ENCODE results near the gene TTLL7.
"Not testable (repeated sequence)": the region's sequence is repeated elsewhere in the genome, so short reads cannot be mapped to it uniquely, and the experiment has no call there.

The TTLL7 gene

GRCh38 chr1:83927701-83928100 is 71.2 kb downstream of the TTLL7 start:
- H3K4me3 ChIP-seq (ENCODE audit: low read length), result no peak overlapping the region
- no peaks in the 10 kb centered on the region for H3K36me3 ChIP-seq (ENCODE audit: insufficient read depth, low read length)
- no peaks in the 10 kb centered on the region for H3K4me1 ChIP-seq (ENCODE audit: control insufficient read depth, insufficient read depth, low read length)
- no peak overlapping the region for H3K9ac ChIP-seq (ENCODE audit: low read depth, low read length)
- no peaks in the 10 kb centered on the region for H3K27me3 ChIP-seq (ENCODE audit: control insufficient read depth, insufficient read depth, low read length)
- H3K9me3 ChIP-seq (replicated peaks; ENCODE audit: low read length), result no peaks in the 10 kb centered on the region
- no peak overlapping the region for H3K4me2 ChIP-seq (ENCODE audit: low read length)

- no peaks in the 10 kb centered on the region for H3K9me3 ChIP-seq (replicated peaks; ENCODE audit: low read length)
- no peak overlapping the region for H3K9ac ChIP-seq (ENCODE audit: low read depth, low read length)
- no peaks in the 10 kb centered on the region for H3K36me3 ChIP-seq (ENCODE audit: insufficient read depth, low read length)
- H3K4me2 ChIP-seq (ENCODE audit: low read length), result no peak overlapping the region
- no peak overlapping the region for H3K4me3 ChIP-seq (ENCODE audit: low read length)
- no peaks in the 10 kb centered on the region for H3K4me1 ChIP-seq (ENCODE audit: control insufficient read depth, insufficient read depth, low read length)
- H3K27me3 ChIP-seq (ENCODE audit: control insufficient read depth, insufficient read depth, low read length), result no peaks in the 10 kb centered on the region
Measured at GRCh38 chr1:83927061-83927460, 71.9 kb downstream of the TTLL7 start.

DNA sequence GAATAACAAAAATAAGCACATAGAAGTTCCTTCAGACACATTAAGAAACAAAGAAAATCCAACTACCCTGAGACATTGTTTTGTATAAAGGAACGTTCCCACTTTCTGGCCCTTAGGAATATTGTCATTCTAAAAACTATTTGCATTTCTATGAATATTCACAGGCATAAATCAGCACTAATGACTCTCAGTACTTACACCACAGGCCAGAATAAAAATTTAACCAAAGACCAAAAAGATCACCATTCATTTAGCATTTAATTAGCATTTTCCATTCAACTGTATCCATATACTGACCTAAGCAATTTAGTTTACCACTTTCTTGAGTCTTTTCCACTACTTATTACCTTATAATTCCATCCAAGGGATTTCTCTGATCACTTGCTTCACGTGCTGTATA is 75.4 kb downstream of the TTLL7 start:
- Histone ChIP-seq H3K36me3 (ENCODE audit: insufficient read depth, low read length) (no peaks in the 10 kb centered on the region), H3K9me3 (replicated peaks; ENCODE audit: low read length) (no peaks in the 10 kb centered on the region), H3K4me3 (ENCODE audit: low read length) (no peak overlapping the region), H3K4me1 (ENCODE audit: control insufficient read depth, insufficient read depth, low read length) (no peaks in the 10 kb centered on the region), H3K9ac (ENCODE audit: low read depth, low read length) (no peak overlapping the region), H3K4me2 (ENCODE audit: low read length) (no peak overlapping the region), H3K27me3 (ENCODE audit: control insufficient read depth, insufficient read depth, low read length) (no peaks in the 10 kb centered on the region)

- peaks cover under 1% of the 10 kb centered on the region for H3K36me3 ChIP-seq (ENCODE audit: insufficient read depth, low read length)
- no peaks in the 10 kb centered on the region for H3K4me1 ChIP-seq (ENCODE audit: control insufficient read depth, insufficient read depth, low read length)
- no peak overlapping the region for H3K4me2 ChIP-seq (ENCODE audit: low read length)
- no peak overlapping the region for H3K4me3 ChIP-seq (ENCODE audit: low read length)
- no peak overlapping the region for H3K9ac ChIP-seq (ENCODE audit: low read depth, low read length)
- no peaks in the 10 kb centered on the region for H3K9me3 ChIP-seq (replicated peaks; ENCODE audit: low read length)
- H3K27me3 ChIP-seq (ENCODE audit: control insufficient read depth, insufficient read depth, low read length), result no peaks in the 10 kb centered on the region
Measured at GRCh38 chr1:83922431-83922830, 76.5 kb downstream of the TTLL7 start.

GRCh38 chr1:83920320-83920719 is 78.6 kb downstream of the TTLL7 start:
- no peaks in the 10 kb centered on the region for H3K4me1 ChIP-seq (ENCODE audit: control insufficient read depth, insufficient read depth, low read length)
- peaks cover 4% of the 10 kb centered on the region for H3K36me3 ChIP-seq (ENCODE audit: insufficient read depth, low read length)
- no peaks in the 10 kb centered on the region for H3K27me3 ChIP-seq (ENCODE audit: control insufficient read depth, insufficient read depth, low read length)
- no peak overlapping the region for H3K4me2 ChIP-seq (ENCODE audit: low read length)
- no peaks in the 10 kb centered on the region for H3K9me3 ChIP-seq (replicated peaks; ENCODE audit: low read length)
- H3K4me3 ChIP-seq (ENCODE audit: low read length), result no peak overlapping the region
- no peak overlapping the region for H3K9ac ChIP-seq (ENCODE audit: low read depth, low read length)

- no peaks in the 10 kb centered on the region for H3K9me3 ChIP-seq (replicated peaks; ENCODE audit: low read length)
- peaks cover 4% of the 10 kb centered on the region for H3K36me3 ChIP-seq (ENCODE audit: insufficient read depth, low read length)
- no peak overlapping the region for H3K4me2 ChIP-seq (ENCODE audit: low read length)
- no peaks in the 10 kb centered on the region for H3K4me1 ChIP-seq (ENCODE audit: control insufficient read depth, insufficient read depth, low read length)
- H3K27me3 ChIP-seq (ENCODE audit: control insufficient read depth, insufficient read depth, low read length), result no peaks in the 10 kb centered on the region
- H3K9ac ChIP-seq (ENCODE audit: low read depth, low read length), result no peak overlapping the region
- H3K4me3 ChIP-seq (ENCODE audit: low read length), result no peak overlapping the region
Measured at GRCh38 chr1:83919872-83920271, 79.1 kb downstream of the TTLL7 start.

DNA sequence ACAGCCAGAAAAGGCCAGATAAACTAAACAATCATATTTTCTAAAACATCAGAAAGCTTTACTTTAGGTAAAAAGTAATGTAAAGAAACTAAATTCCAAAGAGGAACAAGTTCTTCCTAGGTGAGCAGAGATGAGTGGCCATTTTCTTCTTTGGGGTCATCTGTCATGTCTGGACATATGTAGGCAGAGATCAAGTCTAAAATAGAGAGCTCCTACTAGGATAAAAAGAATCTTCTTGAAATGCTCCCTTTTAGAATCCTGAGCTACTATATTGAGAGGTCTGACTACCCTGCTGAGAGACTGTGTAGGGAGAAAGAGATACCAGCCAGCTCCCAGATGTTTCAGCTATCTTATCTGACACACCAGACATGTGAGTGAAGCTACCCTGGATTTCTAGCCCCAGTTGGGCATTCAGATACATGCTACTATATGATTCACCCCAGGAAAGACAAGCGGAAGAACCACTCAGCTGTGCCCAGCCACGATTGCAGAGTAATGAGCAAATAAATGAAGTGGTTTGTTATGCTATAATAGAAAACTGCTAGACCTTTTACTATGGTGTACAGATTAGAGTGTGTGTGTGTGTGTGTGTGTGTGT is 80.1 kb downstream of the TTLL7 start:
- Histone ChIP-seq H3K36me3 (ENCODE audit: insufficient read depth, low read length) (peaks cover 4% of the 10 kb centered on the region), H3K9ac (ENCODE audit: low read depth, low read length) (no peak overlapping the region), H3K27me3 (ENCODE audit: control insufficient read depth, insufficient read depth, low read length) (no peaks in the 10 kb centered on the region), H3K4me2 (ENCODE audit: low read length) (no peak overlapping the region), H3K9me3 (replicated peaks; ENCODE audit: low read length) (no peaks in the 10 kb centered on the region), H3K4me3 (ENCODE audit: low read length) (no peak overlapping the region), H3K4me1 (ENCODE audit: control insufficient read depth, insufficient read depth, low read length) (no peaks in the 10 kb centered on the region)

- H3K9me3 ChIP-seq (replicated peaks; ENCODE audit: low read length), result no peaks in the 10 kb centered on the region
- peaks cover 4% of the 10 kb centered on the region for H3K36me3 ChIP-seq (ENCODE audit: insufficient read depth, low read length)
- H3K4me1 ChIP-seq (ENCODE audit: control insufficient read depth, insufficient read depth, low read length), result no peaks in the 10 kb centered on the region
- no peak overlapping the region for H3K9ac ChIP-seq (ENCODE audit: low read depth, low read length)
- no peak overlapping the region for H3K4me2 ChIP-seq (ENCODE audit: low read length)
- H3K27me3 ChIP-seq (ENCODE audit: control insufficient read depth, insufficient read depth, low read length), result no peaks in the 10 kb centered on the region
- H3K4me3 ChIP-seq (ENCODE audit: low read length), result no peak overlapping the region
Measured at GRCh38 chr1:83917959-83918358, 81.0 kb downstream of the TTLL7 start.

DNA sequence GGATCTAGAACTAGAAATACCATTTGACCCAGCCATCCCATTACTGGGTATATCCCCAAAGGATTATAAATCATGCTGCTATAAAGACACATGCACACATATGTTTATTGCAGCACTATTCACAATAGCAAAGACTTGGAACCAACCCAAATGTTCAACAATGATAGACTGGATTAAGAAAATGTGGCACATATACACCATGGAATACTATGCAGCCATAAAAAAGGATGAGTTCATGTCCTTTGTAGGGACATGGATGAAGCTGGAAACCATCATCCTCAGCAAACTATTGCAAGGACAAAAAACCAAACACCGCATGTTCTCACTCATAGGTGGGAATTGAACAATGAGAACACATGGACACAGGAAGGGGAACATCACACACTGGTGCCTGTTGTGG is 82.8 kb downstream of the TTLL7 start:
- H3K9ac ChIP-seq (ENCODE audit: low read depth, low read length); H3K27me3 ChIP-seq (ENCODE audit: control insufficient read depth, insufficient read depth, low read length); H3K4me1 ChIP-seq (ENCODE audit: control insufficient read depth, insufficient read depth, low read length); H3K4me2 ChIP-seq (ENCODE audit: low read length); H3K9me3 ChIP-seq (replicated peaks; ENCODE audit: low read length); H3K4me3 ChIP-seq (ENCODE audit: low read length); H3K36me3 ChIP-seq (ENCODE audit: insufficient read depth, low read length): not testable (repeated sequence)

DNA sequence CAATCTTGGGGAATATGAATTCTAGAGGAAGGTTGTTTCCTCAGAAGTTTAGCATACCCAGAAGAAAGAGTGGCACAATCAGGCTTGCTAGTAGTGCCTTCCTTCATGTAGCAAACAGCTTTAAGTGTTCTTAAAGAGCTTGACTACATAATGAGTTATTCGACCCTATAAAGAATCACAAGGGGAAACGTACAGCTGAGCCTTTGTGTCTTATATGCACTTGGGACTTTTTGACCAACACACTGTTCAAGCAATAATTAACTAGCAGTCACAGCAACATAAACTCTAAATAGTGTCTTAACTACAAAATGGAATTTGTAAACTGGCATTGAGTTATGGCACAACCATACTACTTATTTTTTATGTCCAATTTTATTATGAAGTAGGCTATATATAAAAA is 86.1 kb downstream of the TTLL7 start:
- Histone ChIP-seq H3K9ac (ENCODE audit: low read depth, low read length) (no peak overlapping the region), H3K27me3 (ENCODE audit: control insufficient read depth, insufficient read depth, low read length) (no peaks in the 10 kb centered on the region), H3K36me3 (ENCODE audit: insufficient read depth, low read length) (peaks cover 4% of the 10 kb centered on the region), H3K4me3 (ENCODE audit: low read length) (no peak overlapping the region), H3K4me2 (ENCODE audit: low read length) (no peak overlapping the region), H3K9me3 (replicated peaks; ENCODE audit: low read length) (no peaks in the 10 kb centered on the region), H3K4me1 (ENCODE audit: control insufficient read depth, insufficient read depth, low read length) (no peaks in the 10 kb centered on the region)

- H3K9me3 ChIP-seq (replicated peaks; ENCODE audit: low read length), result no peaks in the 10 kb centered on the region
Measured at GRCh38 chr1:83910461-83910860, 88.5 kb downstream of the TTLL7 start.

GRCh38 chr1:83909687-83910086 is 89.2 kb downstream of the TTLL7 start:
- Histone ChIP-seq H3K36me3 (ENCODE audit: insufficient read depth, low read length) (no peaks in the 10 kb centered on the region), H3K4me3 (ENCODE audit: low read length) (no peak overlapping the region), H3K4me1 (ENCODE audit: control insufficient read depth, insufficient read depth, low read length) (no peaks in the 10 kb centered on the region), H3K4me2 (ENCODE audit: low read length) (no peak overlapping the region), H3K9me3 (replicated peaks; ENCODE audit: low read length) (no peaks in the 10 kb centered on the region), H3K27me3 (ENCODE audit: control insufficient read depth, insufficient read depth, low read length) (no peaks in the 10 kb centered on the region), H3K9ac (ENCODE audit: low read depth, low read length) (no peak overlapping the region)

More at GRCh38 chr1:83910461-83910860, 88.5 kb downstream of the TTLL7 start:
- no peaks in the 10 kb centered on the region for H3K36me3 ChIP-seq (ENCODE audit: insufficient read depth, low read length)
- no peak overlapping the region for H3K4me3 ChIP-seq (ENCODE audit: low read length)
- H3K4me2 ChIP-seq (ENCODE audit: low read length), result peak overlapping the region; percentile 19
- no peaks in the 10 kb centered on the region for H3K4me1 ChIP-seq (ENCODE audit: control insufficient read depth, insufficient read depth, low read length)
- H3K27me3 ChIP-seq (ENCODE audit: control insufficient read depth, insufficient read depth, low read length), result no peaks in the 10 kb centered on the region
- no peak overlapping the region for H3K9ac ChIP-seq (ENCODE audit: low read depth, low read length)
